Activated naive CD4-positive, alpha-beta T cell treated with anti-CD3 and anti-CD28 coated beads for 36 hours (primary cell): ENCODE measurements around the gene IMMP2L. TPM values are rescaled to one million over a fixed set of nuclear protein-coding genes. Genes with fewer than 3 reads are reported as not detected.

Source experiments
- CTCF ChIA-PET: fragments of 350-600 bp; sonication (Branson Sonifier 250); formaldehyde crosslinking; loops from one replicate; lab custom pipeline; 2021; ENCODE audit warnings: antibody characterized with exemption; lab: Charles Lee
- DNase-seq: peaks from one replicate; pipeline ENCODE4 v3.0.0-alpha.2; 2020
- H3K27ac Mint-ChIP-seq: one replicate; pipeline ENCODE4 v1.8.0; 2021; ENCODE audit warnings: mild to moderate bottlenecking, mixed read lengths
- H3K27me3 Mint-ChIP-seq: one replicate; pipeline ENCODE4 v1.8.0; 2021; ENCODE audit warnings: low read depth, mixed read lengths
- H3K36me3 Mint-ChIP-seq: one replicate; pipeline ENCODE4 v1.8.0; 2021; ENCODE audit warnings: low read depth, mixed read lengths
- H3K4me1 Mint-ChIP-seq: one replicate; pipeline ENCODE4 v1.8.0; 2021; ENCODE audit warnings: low read depth, mixed read lengths
- H3K4me3 Mint-ChIP-seq: one replicate; pipeline ENCODE4 v1.8.0; 2021; ENCODE audit warnings: mild to moderate bottlenecking, moderate library complexity, mixed read lengths
- H3K9me3 Mint-ChIP-seq: one replicate; pipeline ENCODE4 v1.8.0; 2021; ENCODE audit warnings: mixed read lengths
- intact Hi-C: fragments of 100-400 bp; cut with micrococcal nuclease; formaldehyde crosslinking; loops from one replicate; pipeline ENCODE4 v1.15.1; 2023
- total RNA-seq, 2 experiments: library from RNA; stranded (reverse); gene quantifications; one replicate each; pipeline ENCODE4 v1.2.3, GENCODE V29; 2021

The IMMP2L gene
- total RNA-seq, 2 experiments from 2014 or later = 24.4 to 26.6 TPM

- DNase-seq = no peak
- CTCF ChIA-PET = no interaction called here
- H3K27me3 Mint-ChIP-seq = no peaks in the 10 kb centered on the region
- peaks cover 20% of the 10 kb centered on the region for H3K4me1 Mint-ChIP-seq
- intact Hi-C loops = loop anchor here (5.0 kb wide), 2 partner anchors 103 to 173 kb away; no protein-coding TSS in a partner anchor
- peaks cover 2% of the 10 kb centered on the region for H3K9me3 Mint-ChIP-seq
- no peak overlapping the region for H3K27ac Mint-ChIP-seq
- H3K36me3 Mint-ChIP-seq = peaks cover 5% of the 10 kb centered on the region
- H3K4me3 Mint-ChIP-seq = no peak overlapping the region
Observed at GRCh38 chr7:110909117-110909516, 653.2 kb downstream of the IMMP2L start.

- H3K27me3 Mint-ChIP-seq = no peaks in the 10 kb centered on the region
- peaks cover 5% of the 10 kb centered on the region for H3K36me3 Mint-ChIP-seq
- H3K9me3 Mint-ChIP-seq = peaks cover 5% of the 10 kb centered on the region
- intact Hi-C loops = loop anchor here (5.0 kb wide), 2 partner anchors 106 to 176 kb away; no protein-coding TSS in a partner anchor
- H3K4me1 Mint-ChIP-seq = peaks cover 20% of the 10 kb centered on the region
- no peak overlapping the region for H3K27ac Mint-ChIP-seq
- no peak for DNase-seq
- no peak overlapping the region for H3K4me3 Mint-ChIP-seq
- CTCF ChIA-PET = interaction anchor here (0.6 kb wide), 1 partner anchor 152 kb away, joined by 3 read pairs; no protein-coding TSS in a partner anchor
Observed at GRCh38 chr7:110905773-110906566, 656.3 kb downstream of the IMMP2L start.

- Mint-ChIP-seq H3K36me3 (peaks cover 7% of the 10 kb centered on the region), H3K4me3 (no peak overlapping the region), H3K27ac (no peak overlapping the region), H3K9me3 (peaks cover 17% of the 10 kb centered on the region), H3K27me3 (no peaks in the 10 kb centered on the region), H3K4me1 (peaks cover 6% of the 10 kb centered on the region)
- CTCF ChIA-PET = interaction anchor here (0.6 to 0.7 kb wide), 3 partner anchors 43 to 530 kb away, joined by 3 to 4 read pairs (median 4); no protein-coding TSS in a partner anchor
- no peak for DNase-seq
- intact Hi-C loops = no loop called here
Observed at GRCh38 chr7:110898516-110898915, 663.8 kb downstream of the IMMP2L start.

GRCh38 chr7:110897538-110897937 lies 664.8 kb downstream of the IMMP2L start:
- peaks cover 14% of the 10 kb centered on the region for H3K9me3 Mint-ChIP-seq
- peaks cover 6% of the 10 kb centered on the region for H3K4me1 Mint-ChIP-seq
- H3K4me3 Mint-ChIP-seq = no peak overlapping the region
- intact Hi-C loops = no loop called here
- H3K27me3 Mint-ChIP-seq = no peaks in the 10 kb centered on the region
- no peak overlapping the region for H3K27ac Mint-ChIP-seq
- no peak for DNase-seq
- CTCF ChIA-PET = no interaction called here
- H3K36me3 Mint-ChIP-seq = peaks cover 7% of the 10 kb centered on the region

GRCh38 chr7:110894111-110894510 lies 668.2 kb downstream of the IMMP2L start:
- Mint-ChIP-seq H3K36me3 (peaks cover 7% of the 10 kb centered on the region), H3K27me3 (no peaks in the 10 kb centered on the region), H3K27ac (no peak overlapping the region), H3K9me3 (peaks cover 12% of the 10 kb centered on the region), H3K4me3 (no peak overlapping the region), H3K4me1 (peaks cover 14% of the 10 kb centered on the region)
- DNase-seq = no peak
- intact Hi-C loops = no loop called here
- CTCF ChIA-PET = no interaction called here

- H3K27ac Mint-ChIP-seq = no peak overlapping the region
- H3K27me3 Mint-ChIP-seq = no peaks in the 10 kb centered on the region
- intact Hi-C loops = no loop called here
- H3K9me3 Mint-ChIP-seq = peaks cover 10% of the 10 kb centered on the region
- no peak for DNase-seq
- peaks cover 14% of the 10 kb centered on the region for H3K4me1 Mint-ChIP-seq
- H3K36me3 Mint-ChIP-seq = peaks cover 2% of the 10 kb centered on the region
- CTCF ChIA-PET = interaction anchor here (0.6 kb wide), 1 partner anchor 37 kb away, joined by 3 read pairs; no protein-coding TSS in a partner anchor
- H3K4me3 Mint-ChIP-seq = no peak overlapping the region
Observed at GRCh38 chr7:110891197-110891596, 671.1 kb downstream of the IMMP2L start.

GRCh38 chr7:110890101-110890500 lies 672.2 kb downstream of the IMMP2L start:
- DNase-seq = no peak
- CTCF ChIA-PET = interaction anchor here (0.7 to 1.1 kb wide), 2 partner anchors 141 to 511 kb away, joined by 3 read pairs; no protein-coding TSS in a partner anchor
- Mint-ChIP-seq H3K9me3 (peaks cover 9% of the 10 kb centered on the region), H3K36me3 (peaks cover 2% of the 10 kb centered on the region), H3K27ac (no peak overlapping the region), H3K4me3 (no peak overlapping the region), H3K4me1 (peaks cover 14% of the 10 kb centered on the region), H3K27me3 (no peaks in the 10 kb centered on the region)
- intact Hi-C loops = no loop called here

GRCh38 chr7:110889335-110889734 lies 673.0 kb downstream of the IMMP2L start:
- no peaks in the 10 kb centered on the region for H3K27me3 Mint-ChIP-seq
- H3K9me3 Mint-ChIP-seq = peaks cover 5% of the 10 kb centered on the region
- no peaks in the 10 kb centered on the region for H3K36me3 Mint-ChIP-seq
- H3K27ac Mint-ChIP-seq = no peak overlapping the region
- H3K4me3 Mint-ChIP-seq = no peak overlapping the region
- intact Hi-C loops = no loop called here
- no peak for DNase-seq
- CTCF ChIA-PET = interaction anchor here (1.1 kb wide), 1 partner anchor 142 kb away, joined by 3 read pairs; no protein-coding TSS in a partner anchor
- H3K4me1 Mint-ChIP-seq = peaks cover 14% of the 10 kb centered on the region

GRCh38 chr7:110888641-110889040 lies 673.7 kb downstream of the IMMP2L start:
- intact Hi-C loops = no loop called here
- Mint-ChIP-seq H3K4me1 (peaks cover 8% of the 10 kb centered on the region), H3K27ac (no peak overlapping the region), H3K36me3 (no peaks in the 10 kb centered on the region), H3K4me3 (no peak overlapping the region), H3K9me3 (no peaks in the 10 kb centered on the region), H3K27me3 (no peaks in the 10 kb centered on the region)
- CTCF ChIA-PET = no interaction called here
- DNase-seq = no peak

- CTCF ChIA-PET = no interaction called here
- no peak overlapping the region for H3K4me3 Mint-ChIP-seq
- no peaks in the 10 kb centered on the region for H3K36me3 Mint-ChIP-seq
- no peaks in the 10 kb centered on the region for H3K9me3 Mint-ChIP-seq
- DNase-seq = no peak
- no peak overlapping the region for H3K27ac Mint-ChIP-seq
- intact Hi-C loops = no loop called here
- no peaks in the 10 kb centered on the region for H3K4me1 Mint-ChIP-seq
- no peaks in the 10 kb centered on the region for H3K27me3 Mint-ChIP-seq
Observed at GRCh38 chr7:110885474-110885873, 676.8 kb downstream of the IMMP2L start.

GRCh38 chr7:110881721-110882120 lies 680.6 kb downstream of the IMMP2L start:
- H3K27ac Mint-ChIP-seq = no peak overlapping the region
- no peak overlapping the region for H3K4me3 Mint-ChIP-seq
- no peaks in the 10 kb centered on the region for H3K36me3 Mint-ChIP-seq
- H3K9me3 Mint-ChIP-seq = no peaks in the 10 kb centered on the region
- intact Hi-C loops = no loop called here
- CTCF ChIA-PET = no interaction called here
- H3K27me3 Mint-ChIP-seq = no peaks in the 10 kb centered on the region
- H3K4me1 Mint-ChIP-seq = no peaks in the 10 kb centered on the region
- no peak for DNase-seq

GRCh38 chr7:110880971-110881370 lies 681.3 kb downstream of the IMMP2L start:
- no peak for DNase-seq
- no peaks in the 10 kb centered on the region for H3K27me3 Mint-ChIP-seq
- no peaks in the 10 kb centered on the region for H3K36me3 Mint-ChIP-seq
- CTCF ChIA-PET = no interaction called here
- H3K4me3 Mint-ChIP-seq = no peak overlapping the region
- no peaks in the 10 kb centered on the region for H3K9me3 Mint-ChIP-seq
- intact Hi-C loops = no loop called here
- H3K27ac Mint-ChIP-seq = no peak overlapping the region
- no peaks in the 10 kb centered on the region for H3K4me1 Mint-ChIP-seq

- DNase-seq = no peak
- Mint-ChIP-seq H3K9me3 (no peaks in the 10 kb centered on the region), H3K4me1 (no peaks in the 10 kb centered on the region), H3K36me3 (no peaks in the 10 kb centered on the region), H3K4me3 (no peak overlapping the region), H3K27me3 (no peaks in the 10 kb centered on the region), H3K27ac (no peak overlapping the region)
- intact Hi-C loops = no loop called here
- CTCF ChIA-PET = no interaction called here
Observed at GRCh38 chr7:110877016-110877415, 685.3 kb downstream of the IMMP2L start.
